ENCODE data around the gene P2RX1.
"Not testable (repeated sequence)": the region's sequence is repeated elsewhere in the genome, so short reads cannot be mapped to it uniquely, and the experiment has no call there.

P2RX1 gene

DNA sequence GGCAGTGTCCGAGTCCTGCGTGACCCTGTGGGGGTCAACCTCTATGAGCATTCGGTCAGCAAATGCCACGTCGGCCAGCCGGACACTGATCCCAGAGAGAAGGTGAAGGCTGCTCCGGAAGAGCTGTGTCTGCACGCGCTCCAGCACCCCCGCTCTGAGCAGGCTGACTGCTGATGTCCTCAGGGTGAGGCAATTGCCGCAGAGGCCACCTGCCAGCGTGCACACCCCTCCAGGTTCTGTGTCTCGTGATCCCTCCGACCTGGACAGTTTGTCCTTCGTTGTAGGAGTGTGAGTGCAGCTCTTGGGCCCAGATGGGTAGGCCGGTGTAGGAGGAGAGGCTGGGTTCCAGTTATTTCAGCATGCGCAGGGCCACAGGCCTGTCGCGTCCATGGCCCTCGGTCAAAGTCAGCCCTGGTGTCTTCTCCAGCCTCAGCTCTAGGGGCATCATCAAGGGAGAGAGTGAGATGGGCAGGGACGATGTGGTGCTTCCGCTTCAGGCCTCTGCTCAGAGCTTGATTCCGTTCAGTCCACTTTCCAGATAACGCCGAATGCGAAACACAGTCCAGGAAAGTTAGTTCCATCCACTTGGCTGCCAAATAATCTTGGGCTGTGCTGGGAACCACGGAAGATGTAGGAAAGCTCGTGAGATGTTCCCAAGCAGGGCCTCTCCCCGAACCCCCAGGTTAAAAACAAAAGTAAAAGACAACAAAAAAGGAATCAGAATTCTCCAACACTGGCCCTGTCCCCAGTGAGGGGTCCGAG lies 55.1 kb downstream of the P2RX1 start:
- Histone ChIP-seq H3K36me3 (ENCODE audit: insufficient read depth, low read length) (peaks cover 22% of the 10 kb centered on the region), H3K9me3 (ENCODE audit: low read length) (no peaks in the 10 kb centered on the region), H3K4me3 (ENCODE audit: low read depth in 1 of 2, low read length in 2 of 2) (no peak overlapping the region), H3K27ac (ENCODE audit: low read depth, low read length) (no peak overlapping the region), H3K9ac (ENCODE audit: low read length) (no peak overlapping the region), H3K4me1 (ENCODE audit: insufficient read depth, low read length) (no peaks in the 10 kb centered on the region), H3K27me3 (ENCODE audit: control insufficient read depth in 1 of 2, insufficient read depth in 2 of 2, low read length in 2 of 2) (no peaks in the 10 kb centered on the region)

DNA sequence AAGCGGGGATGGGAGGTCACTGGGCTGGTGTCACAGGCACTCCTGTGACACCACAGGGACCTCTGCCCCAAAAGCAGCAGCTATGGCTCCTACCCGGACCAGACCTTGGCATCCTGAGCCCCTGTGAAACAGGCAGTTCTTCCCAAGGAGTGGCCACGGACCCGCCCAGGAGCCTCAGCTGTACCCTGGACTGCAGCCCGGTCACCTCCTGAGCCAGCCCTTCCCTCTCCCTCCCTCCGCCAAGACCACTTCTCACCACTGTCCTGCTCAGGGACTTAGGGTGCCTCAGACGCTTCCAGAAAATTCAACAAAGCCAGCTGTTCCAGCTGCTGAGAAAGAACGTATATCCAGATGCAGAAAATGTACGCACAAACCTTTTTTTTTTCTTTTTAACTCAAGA lies 56.3 kb downstream of the P2RX1 start:
- Histone ChIP-seq H3K9ac (ENCODE audit: low read length) (no peak overlapping the region), H3K27me3 (ENCODE audit: control insufficient read depth in 1 of 2, insufficient read depth in 2 of 2, low read length in 2 of 2) (no peaks in the 10 kb centered on the region), H3K36me3 (ENCODE audit: insufficient read depth, low read length) (peaks cover 22% of the 10 kb centered on the region), H3K4me3 (ENCODE audit: low read depth in 1 of 2, low read length in 2 of 2) (no peak overlapping the region), H3K27ac (ENCODE audit: low read depth, low read length) (no peak overlapping the region), H3K4me1 (ENCODE audit: insufficient read depth, low read length) (no peaks in the 10 kb centered on the region), H3K9me3 (ENCODE audit: low read length) (no peaks in the 10 kb centered on the region)

DNA sequence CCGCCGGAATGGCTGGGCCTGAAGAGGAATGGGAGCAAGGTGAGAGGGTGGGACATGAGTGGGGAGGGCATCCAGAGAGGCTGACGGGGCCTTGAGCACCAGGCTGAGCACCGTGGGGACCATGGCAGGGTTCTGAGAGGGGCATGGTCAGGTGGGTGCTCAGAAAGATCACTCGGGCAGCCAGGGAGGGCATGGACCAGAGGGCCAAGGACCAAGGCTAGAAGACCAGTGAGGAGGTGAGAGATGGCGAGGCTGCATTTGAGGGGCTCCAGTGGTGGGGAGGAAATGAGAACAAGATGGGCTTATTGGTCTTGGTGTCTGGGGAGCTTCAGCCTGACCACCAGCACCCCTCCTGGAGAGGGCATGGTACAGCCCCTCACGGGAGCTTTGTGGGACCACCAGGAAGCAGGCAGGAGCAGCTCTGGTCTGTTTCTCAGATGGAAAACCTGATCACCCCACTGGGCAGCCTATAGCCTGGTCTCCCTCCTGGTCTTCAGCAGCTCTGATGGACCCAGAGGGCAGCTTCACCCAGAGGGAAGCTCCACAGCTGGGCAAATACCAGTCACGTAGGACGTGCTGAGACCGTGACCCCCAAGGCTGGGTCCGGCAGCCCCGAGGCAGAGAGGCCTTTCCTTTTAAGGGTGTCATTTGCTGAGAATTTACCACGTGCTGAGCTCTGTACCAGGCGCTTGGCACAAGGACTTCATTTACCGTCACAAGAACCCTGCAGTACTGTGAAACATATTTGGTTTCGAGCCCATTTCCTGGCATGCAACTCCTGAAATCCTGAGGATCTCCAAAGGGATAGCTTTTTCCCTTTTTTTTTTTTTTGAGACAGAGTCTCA lies 58.8 kb downstream of the P2RX1 start:
- Histone ChIP-seq H3K9ac (ENCODE audit: low read length) (no peak overlapping the region), H3K27me3 (ENCODE audit: control insufficient read depth in 1 of 2, insufficient read depth in 2 of 2, low read length in 2 of 2) (no peaks in the 10 kb centered on the region), H3K36me3 (ENCODE audit: insufficient read depth, low read length) (peaks cover 22% of the 10 kb centered on the region), H3K9me3 (ENCODE audit: low read length) (no peaks in the 10 kb centered on the region), H3K4me3 (ENCODE audit: low read depth in 1 of 2, low read length in 2 of 2) (no peak overlapping the region), H3K27ac (ENCODE audit: low read depth, low read length) (no peak overlapping the region), H3K4me1 (ENCODE audit: insufficient read depth, low read length) (no peaks in the 10 kb centered on the region)

DNA sequence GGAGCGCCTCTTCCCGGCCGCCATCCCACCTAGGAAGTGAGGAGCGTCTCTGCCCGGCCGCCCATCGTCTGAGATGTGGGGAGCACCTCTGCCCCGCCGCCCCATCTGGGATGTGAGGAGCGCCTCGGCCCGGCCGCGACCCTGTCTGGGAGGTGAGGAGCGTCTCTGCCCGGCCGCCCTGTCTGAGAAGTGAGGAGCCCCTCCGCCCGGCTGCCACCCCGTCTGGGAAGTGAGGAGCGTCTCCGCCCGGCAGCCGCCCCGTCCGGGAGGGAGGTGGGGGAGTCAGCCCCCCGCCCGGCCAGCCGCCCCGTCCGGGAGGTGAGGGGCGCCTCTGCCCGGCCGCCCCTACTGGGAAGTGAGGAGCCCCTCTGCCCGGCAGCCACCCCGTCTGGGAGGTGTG lies 62.1 kb downstream of the P2RX1 start:
- H3K4me3 ChIP-seq (ENCODE audit: low read depth in 1 of 2, low read length in 2 of 2); H3K9me3 ChIP-seq (ENCODE audit: low read length); H3K27ac ChIP-seq (ENCODE audit: low read depth, low read length); H3K9ac ChIP-seq (ENCODE audit: low read length); H3K27me3 ChIP-seq (ENCODE audit: control insufficient read depth in 1 of 2, insufficient read depth in 2 of 2, low read length in 2 of 2); H3K36me3 ChIP-seq (ENCODE audit: insufficient read depth, low read length); H3K4me1 ChIP-seq (ENCODE audit: insufficient read depth, low read length): not testable (repeated sequence)

DNA sequence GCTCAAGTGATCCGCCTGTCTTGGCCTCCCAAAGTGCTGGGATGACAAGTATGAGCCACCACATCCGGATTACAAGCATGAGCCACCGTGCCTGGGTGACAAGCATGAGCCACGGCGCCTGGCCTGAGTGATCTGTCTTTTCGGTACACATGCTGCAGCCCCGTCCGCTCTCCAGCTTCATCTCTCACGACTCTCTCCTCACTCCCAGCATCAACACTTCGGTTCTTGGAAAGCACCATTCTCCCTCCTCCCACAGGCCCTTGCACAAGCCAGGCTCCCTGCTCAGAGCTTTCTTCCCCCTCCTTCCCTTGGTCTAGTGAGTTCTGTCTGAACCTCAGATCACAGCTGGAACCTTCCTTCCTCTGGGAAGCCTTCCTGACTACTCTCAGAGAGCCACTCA lies 63.7 kb downstream of the P2RX1 start:
- Histone ChIP-seq H3K4me1 (ENCODE audit: insufficient read depth, low read length) (no peaks in the 10 kb centered on the region), H3K4me3 (ENCODE audit: low read depth in 1 of 2, low read length in 2 of 2) (no peak overlapping the region), H3K36me3 (ENCODE audit: insufficient read depth, low read length) (no peaks in the 10 kb centered on the region), H3K27ac (ENCODE audit: low read depth, low read length) (no peak overlapping the region), H3K9ac (ENCODE audit: low read length) (no peak overlapping the region), H3K9me3 (ENCODE audit: low read length) (no peaks in the 10 kb centered on the region), H3K27me3 (ENCODE audit: control insufficient read depth in 1 of 2, insufficient read depth in 2 of 2, low read length in 2 of 2) (no peaks in the 10 kb centered on the region)

DNA sequence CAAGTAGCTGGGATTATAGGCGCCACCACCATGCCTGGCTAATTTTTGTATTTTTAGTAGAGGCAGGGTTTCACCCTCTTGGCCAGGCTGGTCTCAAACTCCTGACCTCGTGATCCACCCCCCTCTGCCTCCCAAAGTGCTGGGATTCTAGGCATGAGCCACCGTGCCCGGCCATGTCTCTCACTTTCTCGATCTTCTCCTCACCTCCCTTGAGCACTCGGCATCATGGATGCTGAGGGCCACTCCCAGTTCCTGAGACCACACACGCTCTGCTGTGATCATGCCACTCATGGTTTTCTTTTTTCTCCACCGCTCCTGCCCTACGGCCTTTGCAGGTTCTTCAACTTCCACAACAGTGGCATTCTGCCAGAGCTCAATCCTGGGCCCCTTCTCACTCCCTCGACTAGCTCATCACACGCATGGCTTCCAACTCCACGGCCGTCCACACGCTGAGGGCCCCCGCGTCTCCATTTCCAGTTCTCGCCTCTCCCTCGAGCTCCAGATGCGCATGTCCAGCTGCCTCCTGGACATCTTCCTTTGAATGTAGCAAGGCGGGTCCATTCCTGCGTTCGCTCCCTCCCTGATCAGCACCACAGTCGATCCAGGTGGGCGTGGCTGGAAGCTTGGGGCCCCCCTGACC lies 64.7 kb downstream of the P2RX1 start:
- Histone ChIP-seq H3K27me3 (ENCODE audit: control insufficient read depth in 1 of 2, insufficient read depth in 2 of 2, low read length in 2 of 2) (no peaks in the 10 kb centered on the region), H3K9ac (ENCODE audit: low read length) (no peak overlapping the region), H3K36me3 (ENCODE audit: insufficient read depth, low read length) (no peaks in the 10 kb centered on the region), H3K27ac (ENCODE audit: low read depth, low read length) (no peak overlapping the region), H3K4me3 (ENCODE audit: low read depth in 1 of 2, low read length in 2 of 2) (no peak overlapping the region), H3K4me1 (ENCODE audit: insufficient read depth, low read length) (peaks cover 2% of the 10 kb centered on the region), H3K9me3 (ENCODE audit: low read length) (no peaks in the 10 kb centered on the region)

DNA sequence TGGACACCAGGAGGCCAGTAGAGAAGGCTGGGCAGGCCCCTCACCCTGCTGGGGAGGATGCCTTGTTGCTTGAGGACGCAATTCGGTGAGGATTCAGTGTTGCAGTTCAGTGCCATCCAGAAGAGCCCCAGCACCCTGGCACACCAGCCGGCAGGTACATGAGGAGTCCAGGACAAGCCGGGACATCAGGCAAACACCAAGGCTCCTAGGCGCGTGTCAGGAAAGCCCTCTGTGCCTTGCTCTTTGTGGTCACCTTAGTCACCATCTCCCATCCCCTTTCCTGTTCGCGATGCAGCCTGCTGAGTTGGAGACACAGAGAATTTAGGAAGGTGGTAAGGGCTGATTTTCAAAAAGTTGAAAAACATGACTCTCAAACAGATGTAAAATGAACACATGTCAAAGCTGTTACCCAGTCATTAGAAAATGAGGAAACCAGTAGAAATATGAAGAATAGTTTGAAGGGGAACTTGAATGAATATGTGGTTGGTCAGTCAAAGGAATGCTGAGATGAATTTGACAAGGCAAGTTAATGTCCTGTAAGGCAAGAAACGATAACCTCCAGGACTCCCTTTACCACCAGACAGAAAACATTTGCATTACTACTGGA lies 67.9 kb downstream of the P2RX1 start:
- Histone ChIP-seq H3K9ac (ENCODE audit: low read length) (no peak overlapping the region), H3K4me3 (ENCODE audit: low read depth in 1 of 2, low read length in 2 of 2) (no peak overlapping the region), H3K9me3 (ENCODE audit: low read length) (no peaks in the 10 kb centered on the region), H3K27me3 (ENCODE audit: control insufficient read depth in 1 of 2, insufficient read depth in 2 of 2, low read length in 2 of 2) (no peaks in the 10 kb centered on the region), H3K27ac (ENCODE audit: low read depth, low read length) (no peak overlapping the region), H3K4me1 (ENCODE audit: insufficient read depth, low read length) (peaks cover 15% of the 10 kb centered on the region), H3K36me3 (ENCODE audit: insufficient read depth, low read length) (peaks cover 6% of the 10 kb centered on the region)

DNA sequence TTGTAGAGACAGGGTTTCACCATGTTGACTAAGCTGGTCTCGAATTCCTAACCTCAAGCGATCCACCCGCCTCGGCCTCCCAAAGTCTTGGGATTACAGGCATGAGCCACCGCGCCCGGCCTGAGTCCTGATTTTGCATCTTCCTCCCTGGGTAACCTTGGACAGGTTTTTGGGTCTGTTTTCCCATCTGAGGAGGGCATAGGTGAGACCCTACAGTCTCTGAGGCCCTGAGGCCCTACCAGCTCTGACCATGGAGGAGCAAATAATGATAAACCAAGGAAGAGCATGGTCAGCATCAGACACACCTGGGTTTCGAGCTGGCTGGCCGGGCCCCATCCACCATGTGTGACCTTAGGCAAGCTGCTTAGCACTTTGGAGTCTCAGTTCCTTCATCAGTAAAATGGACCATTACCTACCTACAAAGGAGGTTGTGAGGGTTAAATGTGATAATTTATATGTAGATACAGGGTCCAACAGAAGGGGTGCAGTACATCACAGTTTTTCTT lies 69.0 kb downstream of the P2RX1 start:
- H3K4me3 ChIP-seq (ENCODE audit: low read depth in 1 of 2, low read length in 2 of 2), result no peak overlapping the region
- H3K27ac ChIP-seq (ENCODE audit: low read depth, low read length), result no peak overlapping the region
- peaks cover 6% of the 10 kb centered on the region for H3K36me3 ChIP-seq (ENCODE audit: insufficient read depth, low read length)
- H3K27me3 ChIP-seq (ENCODE audit: control insufficient read depth in 1 of 2, insufficient read depth in 2 of 2, low read length in 2 of 2), result no peaks in the 10 kb centered on the region
- H3K9me3 ChIP-seq (ENCODE audit: low read length), result no peaks in the 10 kb centered on the region
- no peak overlapping the region for H3K9ac ChIP-seq (ENCODE audit: low read length)
- H3K4me1 ChIP-seq (ENCODE audit: insufficient read depth, low read length), result peaks cover 15% of the 10 kb centered on the region

Data from muscle layer of colon (tissue), 2 donors.